Measurements from ENCODE around the gene PRDM1.
"Not testable (repeated sequence)": the region's sequence is repeated elsewhere in the genome, so short reads cannot be mapped to it uniquely, and the experiment has no call there.

PRDM1 gene

GRCh38 chr6:106138151-106138550, 52.0 kb downstream of the PRDM1 start:
- DNase-seq (ENCODE audit: low read depth) = no peak

- no peak for DNase-seq (ENCODE audit: low read depth)
Measured at GRCh38 chr6:106141441-106142237, 55.5 kb downstream of the PRDM1 start.

GRCh38 chr6:106142876-106143431, 56.8 kb downstream of the PRDM1 start:
- no peak for DNase-seq (ENCODE audit: low read depth)

GRCh38 chr6:106143665-106144064, 57.5 kb downstream of the PRDM1 start:
- DNase-seq (ENCODE audit: low read depth) = no peak

GRCh38 chr6:106145144-106145543, 59.0 kb downstream of the PRDM1 start:
- no peak for DNase-seq (ENCODE audit: low read depth)

GRCh38 chr6:106145741-106146227, 59.6 kb downstream of the PRDM1 start:
- no peak for DNase-seq (ENCODE audit: low read depth)

- DNase-seq (ENCODE audit: low read depth) = no peak
Measured at GRCh38 chr6:106146852-106147351, 60.8 kb downstream of the PRDM1 start.

GRCh38 chr6:106147476-106147875, 61.3 kb downstream of the PRDM1 start:
- DNase-seq (ENCODE audit: low read depth) = no peak

GRCh38 chr6:106149472-106150069, 63.4 kb downstream of the PRDM1 start:
- no peak for DNase-seq (ENCODE audit: low read depth)

- not testable (repeated sequence) for DNase-seq (ENCODE audit: low read depth)
Measured at GRCh38 chr6:106152476-106152875, 66.3 kb downstream of the PRDM1 start.

- no peak for DNase-seq (ENCODE audit: low read depth)
Measured at GRCh38 chr6:106152952-106153351, 66.8 kb downstream of the PRDM1 start.

- no peak for DNase-seq (ENCODE audit: low read depth)
Measured at GRCh38 chr6:106154326-106154725, 68.2 kb downstream of the PRDM1 start.

GRCh38 chr6:106155219-106155830, 69.2 kb downstream of the PRDM1 start:
- DNase-seq (ENCODE audit: low read depth) = no peak

- no peak for DNase-seq (ENCODE audit: low read depth)
Measured at GRCh38 chr6:106156413-106156812, 70.3 kb downstream of the PRDM1 start.

- DNase-seq (ENCODE audit: low read depth) = no peak
Measured at GRCh38 chr6:106156863-106157262, 70.7 kb downstream of the PRDM1 start.

GRCh38 chr6:106158816-106159215, 72.7 kb downstream of the PRDM1 start:
- DNase-seq (ENCODE audit: low read depth) = no peak
